Measurements from ENCODE around the gene BTLA.

- TF ChIP-seq POLR2A (IDR thresholded peaks at IDR 0.05; ENCODE audit: low read depth, low read length) = peak; percentile 63
- TF ChIP-seq TAF1 (IDR thresholded peaks at IDR 0.05; ENCODE audit: borderline replicate concordance, low read depth, low read length) = peak; percentile 74; the same call in 1 of the 2 replicates
- TF ChIP-seq POLR2AphosphoS5 (IDR thresholded peaks at IDR 0.05; ENCODE audit: low read depth, low read length) = peak; percentile 71; the same call in 1 of the 2 replicates
Observed at GRCh38 chr3:112498914-112499711, at the start of gene BTLA.

Measured in GM12892 (cell line).